ENCODE results near the gene LYPD4.

The LYPD4 gene

GRCh38 chr19:41871573-41872383, 27.3 kb upstream of the LYPD4 start:
- peaks cover 8% of the 10 kb centered on the region for H3K4me1 ChIP-seq (ENCODE audit: insufficient read depth, insufficient read length)
- H3K9me3 ChIP-seq (ENCODE audit: insufficient read depth, low read length), result no peaks in the 10 kb centered on the region
- H3K4me3 ChIP-seq (ENCODE audit: insufficient read length, low read depth), result no peak overlapping the region
- H3K36me3 ChIP-seq (ENCODE audit: insufficient read depth, insufficient read length, low read length), result peaks cover 55% of the 10 kb centered on the region
- H3K9ac ChIP-seq (ENCODE audit: insufficient read length, low read depth), result no peak overlapping the region
- no peak for DNase-seq (ENCODE audit: low read depth, low spot score)
- TF ChIP-seq ZNF274 (IDR thresholded peaks at IDR 0.05; ENCODE audit: low read depth, low read length), result no peak
- no peak for TF ChIP-seq YY1 (IDR thresholded peaks at IDR 0.05; ENCODE audit: insufficient read depth, insufficient read length)
- no peak for TF ChIP-seq SUZ12 (IDR thresholded peaks at IDR 0.05; ENCODE audit: extremely low read depth, insufficient read depth, insufficient read length)
- no peaks in the 10 kb centered on the region for H3K27me3 ChIP-seq (ENCODE audit: insufficient read depth, insufficient read length)

GRCh38 chr19:41870401-41870873, 26.0 kb upstream of the LYPD4 start:
- Histone ChIP-seq H3K36me3 (ENCODE audit: insufficient read depth, insufficient read length, low read length) (peaks cover 62% of the 10 kb centered on the region), H3K4me3 (ENCODE audit: insufficient read length, low read depth) (no peak overlapping the region)
- no peak for DNase-seq (ENCODE audit: low read depth, low spot score)

GRCh38 chr19:41869374-41869955, 25.0 kb upstream of the LYPD4 start:
- TF ChIP-seq YY1 (IDR thresholded peaks at IDR 0.05; ENCODE audit: insufficient read depth, insufficient read length), result no peak
- no peak for TF ChIP-seq ZNF274 (IDR thresholded peaks at IDR 0.05; ENCODE audit: low read depth, low read length)
- no peak for TF ChIP-seq SUZ12 (IDR thresholded peaks at IDR 0.05; ENCODE audit: extremely low read depth, insufficient read depth, insufficient read length)
- DNase-seq (ENCODE audit: low read depth, low spot score), result no peak
- peaks cover 11% of the 10 kb centered on the region for H3K4me1 ChIP-seq (ENCODE audit: insufficient read depth, insufficient read length)
- H3K4me3 ChIP-seq (ENCODE audit: insufficient read length, low read depth), result no peak overlapping the region
- no peak overlapping the region for H3K9ac ChIP-seq (ENCODE audit: insufficient read length, low read depth)
- no peaks in the 10 kb centered on the region for H3K27me3 ChIP-seq (ENCODE audit: insufficient read depth, insufficient read length)
- peaks cover 72% of the 10 kb centered on the region for H3K36me3 ChIP-seq (ENCODE audit: insufficient read depth, insufficient read length, low read length)
- H3K9me3 ChIP-seq (ENCODE audit: insufficient read depth, low read length), result no peaks in the 10 kb centered on the region

More at GRCh38 chr19:41870401-41870873, 26.0 kb upstream of the LYPD4 start:
- H3K9me3 ChIP-seq (ENCODE audit: insufficient read depth, low read length), result no peaks in the 10 kb centered on the region
- H3K4me1 ChIP-seq (ENCODE audit: insufficient read depth, insufficient read length), result peaks cover 8% of the 10 kb centered on the region
- no peak overlapping the region for H3K9ac ChIP-seq (ENCODE audit: insufficient read length, low read depth)
- no peaks in the 10 kb centered on the region for H3K27me3 ChIP-seq (ENCODE audit: insufficient read depth, insufficient read length)
- TF ChIP-seq ZNF274 (IDR thresholded peaks at IDR 0.05; ENCODE audit: low read depth, low read length), result no peak

- TF ChIP-seq YY1 (IDR thresholded peaks at IDR 0.05; ENCODE audit: insufficient read depth, insufficient read length) (no peak), SUZ12 (IDR thresholded peaks at IDR 0.05; ENCODE audit: extremely low read depth, insufficient read depth, insufficient read length) (no peak), ZNF274 (IDR thresholded peaks at IDR 0.05; ENCODE audit: low read depth, low read length) (no peak)
- DNase-seq (ENCODE audit: low read depth, low spot score), result no peak
- Histone ChIP-seq H3K4me1 (ENCODE audit: insufficient read depth, insufficient read length) (peaks cover 16% of the 10 kb centered on the region), H3K36me3 (ENCODE audit: insufficient read depth, insufficient read length, low read length) (peaks cover 77% of the 10 kb centered on the region), H3K4me3 (ENCODE audit: insufficient read length, low read depth) (no peak overlapping the region), H3K27me3 (ENCODE audit: insufficient read depth, insufficient read length) (no peaks in the 10 kb centered on the region), H3K9me3 (ENCODE audit: insufficient read depth, low read length) (no peaks in the 10 kb centered on the region), H3K9ac (ENCODE audit: insufficient read length, low read depth) (no peak overlapping the region)
Observed at GRCh38 chr19:41868989-41869300, 24.5 kb upstream of the LYPD4 start.

- H3K4me3 ChIP-seq (ENCODE audit: insufficient read length, low read depth), result no peak overlapping the region
- no peak for DNase-seq (ENCODE audit: low read depth, low spot score)
- TF ChIP-seq YY1 (IDR thresholded peaks at IDR 0.05; ENCODE audit: insufficient read depth, insufficient read length), result no peak
- no peak for TF ChIP-seq SUZ12 (IDR thresholded peaks at IDR 0.05; ENCODE audit: extremely low read depth, insufficient read depth, insufficient read length)
- no peak for TF ChIP-seq ZNF274 (IDR thresholded peaks at IDR 0.05; ENCODE audit: low read depth, low read length)
- peaks cover 83% of the 10 kb centered on the region for H3K36me3 ChIP-seq (ENCODE audit: insufficient read depth, insufficient read length, low read length)
- peaks cover 16% of the 10 kb centered on the region for H3K4me1 ChIP-seq (ENCODE audit: insufficient read depth, insufficient read length)
- no peaks in the 10 kb centered on the region for H3K9me3 ChIP-seq (ENCODE audit: insufficient read depth, low read length)
- H3K9ac ChIP-seq (ENCODE audit: insufficient read length, low read depth), result peak overlapping the region; percentile 61
- H3K27me3 ChIP-seq (ENCODE audit: insufficient read depth, insufficient read length), result no peaks in the 10 kb centered on the region
Observed at GRCh38 chr19:41868120-41868988, 23.9 kb upstream of the LYPD4 start.

- no peaks in the 10 kb centered on the region for H3K27me3 ChIP-seq (ENCODE audit: insufficient read depth, insufficient read length)
- H3K36me3 ChIP-seq (ENCODE audit: insufficient read depth, insufficient read length, low read length), result peaks cover 92% of the 10 kb centered on the region
- no peaks in the 10 kb centered on the region for H3K9me3 ChIP-seq (ENCODE audit: insufficient read depth, low read length)
- TF ChIP-seq SUZ12 (IDR thresholded peaks at IDR 0.05; ENCODE audit: extremely low read depth, insufficient read depth, insufficient read length) (no peak), ZNF274 (IDR thresholded peaks at IDR 0.05; ENCODE audit: low read depth, low read length) (no peak), YY1 (IDR thresholded peaks at IDR 0.05; ENCODE audit: insufficient read depth, insufficient read length) (no peak)
- peak overlapping the region; percentile 42 for H3K9ac ChIP-seq (ENCODE audit: insufficient read length, low read depth)
- H3K4me3 ChIP-seq (ENCODE audit: insufficient read length, low read depth), result no peak overlapping the region
- DNase-seq (ENCODE audit: low read depth, low spot score), result no peak
- H3K4me1 ChIP-seq (ENCODE audit: insufficient read depth, insufficient read length), result peaks cover 18% of the 10 kb centered on the region
Observed at GRCh38 chr19:41866284-41866683, 21.8 kb upstream of the LYPD4 start.

- Histone ChIP-seq H3K27me3 (ENCODE audit: insufficient read depth, insufficient read length) (no peaks in the 10 kb centered on the region), H3K9me3 (ENCODE audit: insufficient read depth, low read length) (no peaks in the 10 kb centered on the region), H3K4me1 (ENCODE audit: insufficient read depth, insufficient read length) (peaks cover 18% of the 10 kb centered on the region), H3K4me3 (ENCODE audit: insufficient read length, low read depth) (no peak overlapping the region), H3K9ac (ENCODE audit: insufficient read length, low read depth) (peak overlapping the region; percentile 76), H3K36me3 (ENCODE audit: insufficient read depth, insufficient read length, low read length) (peaks cover 84% of the 10 kb centered on the region)
- no peak for DNase-seq (ENCODE audit: low read depth, low spot score)
- TF ChIP-seq SUZ12 (IDR thresholded peaks at IDR 0.05; ENCODE audit: extremely low read depth, insufficient read depth, insufficient read length) (no peak), ZNF274 (IDR thresholded peaks at IDR 0.05; ENCODE audit: low read depth, low read length) (no peak), YY1 (IDR thresholded peaks at IDR 0.05; ENCODE audit: insufficient read depth, insufficient read length) (no peak)
Observed at GRCh38 chr19:41864374-41864773, 19.9 kb upstream of the LYPD4 start.

Data from NT2/D1 (cell line).